Hepatocyte (in vitro differentiated cells): ENCODE results near the gene SYT8. TPM values are rescaled to one million over a fixed set of nuclear protein-coding genes. Genes with fewer than 3 reads are reported as not detected.

ENCODE experiments used
- DNase-seq: peaks from one replicate; pipeline ENCODE4 v3.0.0-alpha.2; 2016; ENCODE audit warnings: low spot score
- H2AFZ ChIP-seq: fragments of 200-600 bp; sonication (generic); 2 replicates; pipeline ENCODE4 v1.6.0; 2016; ENCODE audit warnings: antibody characterized with exemption, mild to moderate bottlenecking
- H3K27ac ChIP-seq: fragments of 200-600 bp; sonication (generic); 2 replicates; pipeline ENCODE4 v1.5.1; 2016; ENCODE audit warnings: mild to moderate bottlenecking
- H3K27me3 ChIP-seq: fragments of 200-600 bp; sonication (generic); 2 replicates; pipeline ENCODE4 v1.6.1; 2016
- H3K36me3 ChIP-seq: fragments of 200-600 bp; sonication (generic); replicated peaks from 2 replicates; pipeline ENCODE4 v1.5.1; 2016; ENCODE audit warnings: low read depth; ENCODE audit not compliant: insufficient read depth
- H3K4me1 ChIP-seq: fragments of 200-600 bp; sonication (generic); 2 replicates; pipeline ENCODE4 v1.5.1; 2016; ENCODE audit warnings: mild to moderate bottlenecking, moderate library complexity; ENCODE audit not compliant: insufficient read depth
- H3K4me2 ChIP-seq: fragments of 200-600 bp; sonication (generic); 2 replicates; pipeline ENCODE4 v1.6.0; 2016
- H3K4me3 ChIP-seq: fragments of 200-600 bp; sonication (generic); 2 replicates; pipeline ENCODE4 v1.5.1; 2016; ENCODE audit warnings: mild to moderate bottlenecking
- H3K79me2 ChIP-seq: fragments of 200-600 bp; sonication (generic); 2 replicates; pipeline ENCODE4 v1.6.0; 2017; ENCODE audit warnings: mild to moderate bottlenecking
- H3K9me2 ChIP-seq: fragments of 200-600 bp; sonication (generic); replicated peaks from 2 replicates; pipeline ENCODE4 v1.6.0; 2017; ENCODE audit warnings: mild to moderate bottlenecking; ENCODE audit not compliant: insufficient read depth
- H3K9me3 ChIP-seq: fragments of 200-600 bp; sonication (generic); 2 replicates; pipeline ENCODE4 v1.5.1; 2016; ENCODE audit warnings: low read depth, mild to moderate bottlenecking
- H4K20me1 ChIP-seq: fragments of 200-600 bp; sonication (generic); 2 replicates; pipeline ENCODE4 v1.6.0; 2016; ENCODE audit warnings: mild to moderate bottlenecking; ENCODE audit not compliant: insufficient read depth, poor library complexity, severe bottlenecking
- EZH2 ChIP-seq: fragments of 200-600 bp; sonication (generic); IDR thresholded peaks from 2 replicates; pipeline ENCODE4 v1.6.1; 2016; ENCODE audit warnings: antibody characterized with exemption, mild to moderate bottlenecking, borderline replicate concordance
- EZH2phosphoT487 ChIP-seq: fragments of 200-600 bp; sonication (generic); IDR thresholded peaks from one replicate; pipeline ENCODE4 v1.6.1; 2018; ENCODE audit warnings: antibody characterized with exemption, mild to moderate bottlenecking, low read depth, moderate library complexity; ENCODE audit not compliant: unreplicated experiment, severe bottlenecking
- WGBS: methylation state at CpG from one replicate; pipeline ENCODE4 v1.1.6; 2016; ENCODE audit warnings: low lambda C conversion rate; ENCODE audit errors: missing lambda C conversion rate; 5-methylcytosine and 5-hydroxymethylcytosine counted together
- polyA plus RNA-seq: library from polyadenylated mRNA; unstranded; fragments of >200 nt; fragmentation: Nextera tagmentation; extraction: Ambion mirVana; gene quantifications from 2 replicates; pipeline ENCODE4 v1.2.1, GENCODE V29; 2016
- total RNA-seq: library from RNA; depleted of rRNA; stranded (reverse); fragments of >200 nt; gene quantifications from 2 replicates; pipeline ENCODE4 v1.2.3, GENCODE V29; 2014
- TF ChIP-seq, protein P1 (sequence below): fragments of 200-600 bp; sonication (generic); IDR thresholded peaks from 2 replicates; pipeline ENCODE4 v1.5.1; 2016; ENCODE audit warnings: antibody characterized with exemption, mild to moderate bottlenecking; ENCODE audit not compliant: poor library complexity

The SYT8 gene
- total and polyA plus RNA-seq, 2 experiments from 2014 or later = 6.3 to 29.2 TPM

DNA sequence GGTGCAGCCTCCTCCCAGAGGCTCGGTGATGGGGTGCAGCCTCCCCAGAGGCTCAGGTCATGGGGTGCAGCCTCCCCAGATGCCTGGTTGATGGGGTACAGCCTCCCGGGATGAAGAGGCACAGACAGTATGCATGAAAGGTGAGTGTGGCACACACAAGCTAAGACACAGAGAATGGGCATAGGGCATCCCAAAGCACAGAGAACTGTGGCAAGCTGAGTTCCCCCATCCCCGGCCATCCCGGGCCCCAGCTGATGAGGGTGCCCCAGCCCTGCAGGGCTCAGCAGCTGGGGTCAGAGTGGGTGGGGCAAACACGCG lies 4.8 kb upstream of the SYT8 start:
- Histone ChIP-seq H3K79me2 (peaks cover 3% of the 10 kb centered on the region), H3K4me2 (peak overlapping the region; percentile 68), H3K9me2 (no peaks in the 10 kb centered on the region), H3K9me3 (no peaks in the 10 kb centered on the region), H4K20me1 (no peaks in the 10 kb centered on the region), H2AFZ (no peak overlapping the region), H3K27me3 (no peaks in the 10 kb centered on the region), H3K4me1 (peaks cover 76% of the 10 kb centered on the region), H3K36me3 (no peaks in the 10 kb centered on the region), H3K4me3 (no peak overlapping the region), H3K27ac (peak overlapping the region; percentile 99)
- DNase-seq = no peak
- TF ChIP-seq EZH2 (no peak), EZH2phosphoT487 (no peak)
- TF ChIP-seq, protein P1, sequence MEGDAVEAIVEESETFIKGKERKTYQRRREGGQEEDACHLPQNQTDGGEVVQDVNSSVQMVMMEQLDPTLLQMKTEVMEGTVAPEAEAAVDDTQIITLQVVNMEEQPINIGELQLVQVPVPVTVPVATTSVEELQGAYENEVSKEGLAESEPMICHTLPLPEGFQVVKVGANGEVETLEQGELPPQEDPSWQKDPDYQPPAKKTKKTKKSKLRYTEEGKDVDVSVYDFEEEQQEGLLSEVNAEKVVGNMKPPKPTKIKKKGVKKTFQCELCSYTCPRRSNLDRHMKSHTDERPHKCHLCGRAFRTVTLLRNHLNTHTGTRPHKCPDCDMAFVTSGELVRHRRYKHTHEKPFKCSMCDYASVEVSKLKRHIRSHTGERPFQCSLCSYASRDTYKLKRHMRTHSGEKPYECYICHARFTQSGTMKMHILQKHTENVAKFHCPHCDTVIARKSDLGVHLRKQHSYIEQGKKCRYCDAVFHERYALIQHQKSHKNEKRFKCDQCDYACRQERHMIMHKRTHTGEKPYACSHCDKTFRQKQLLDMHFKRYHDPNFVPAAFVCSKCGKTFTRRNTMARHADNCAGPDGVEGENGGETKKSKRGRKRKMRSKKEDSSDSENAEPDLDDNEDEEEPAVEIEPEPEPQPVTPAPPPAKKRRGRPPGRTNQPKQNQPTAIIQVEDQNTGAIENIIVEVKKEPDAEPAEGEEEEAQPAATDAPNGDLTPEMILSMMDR = no peak
- 68% methylated on average over 6 of the region's 6 CpGs for WGBS

DNA sequence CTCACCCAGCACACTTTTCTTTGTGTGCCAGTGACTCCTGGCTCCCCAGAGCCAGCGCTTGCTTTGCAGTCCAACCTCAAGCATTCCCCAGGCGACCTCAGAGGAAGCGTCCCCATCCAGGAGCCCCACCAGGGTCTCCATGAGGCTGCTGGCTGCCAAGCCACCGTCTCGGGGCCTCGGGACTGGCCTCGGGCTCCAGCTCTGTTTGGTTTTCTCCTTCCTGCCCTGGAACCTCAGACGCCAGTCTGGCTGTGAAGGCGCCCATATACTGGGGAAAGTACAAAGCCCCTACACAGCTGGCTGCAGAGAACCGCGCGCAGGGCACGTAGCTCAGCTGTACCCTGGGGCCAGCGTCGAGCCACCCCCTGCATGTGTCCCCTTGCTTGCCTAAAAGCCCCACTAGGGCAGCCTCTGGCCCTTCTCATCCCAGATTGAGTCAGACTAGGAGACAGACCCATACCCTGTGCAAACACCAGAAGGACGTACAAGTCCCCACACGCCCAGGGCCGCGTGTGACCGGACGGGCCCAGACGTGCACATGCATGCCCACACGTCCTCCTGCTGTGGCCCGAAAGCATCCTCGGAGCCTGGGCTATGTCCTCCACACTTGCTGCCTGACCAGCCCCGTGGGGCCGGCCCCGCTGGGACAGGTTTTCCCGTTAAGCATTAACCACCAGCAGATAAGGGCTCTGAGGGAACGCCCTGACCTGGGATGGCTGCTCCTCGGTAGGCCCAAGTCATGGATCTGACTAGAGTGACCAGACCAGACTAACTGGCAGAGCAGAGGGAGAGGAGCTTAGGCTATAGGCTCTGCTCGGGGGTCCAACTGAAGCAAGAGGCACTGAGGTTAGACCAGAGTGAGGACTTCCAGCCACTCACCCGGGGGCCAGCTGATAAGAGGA lies 4.2 kb upstream of the SYT8 start:
- Histone ChIP-seq H3K4me1 (peaks cover 79% of the 10 kb centered on the region), H3K36me3 (no peaks in the 10 kb centered on the region), H3K9me2 (no peaks in the 10 kb centered on the region), H4K20me1 (no peaks in the 10 kb centered on the region), H3K4me3 (no peak overlapping the region), H3K4me2 (peak overlapping the region; percentile 68), H3K9me3 (no peaks in the 10 kb centered on the region), H3K79me2 (peaks cover 3% of the 10 kb centered on the region), H3K27ac (peak overlapping the region; percentile 99), H3K27me3 (no peaks in the 10 kb centered on the region), H2AFZ (no peak overlapping the region)
- peak; percentile 90 for DNase-seq
- TF ChIP-seq EZH2phosphoT487 (no peak), EZH2 (no peak)
- TF ChIP-seq, protein P1 = no peak
- 36% methylated on average over 33 of the region's 33 CpGs for whole genome bisulfite sequencing

DNA sequence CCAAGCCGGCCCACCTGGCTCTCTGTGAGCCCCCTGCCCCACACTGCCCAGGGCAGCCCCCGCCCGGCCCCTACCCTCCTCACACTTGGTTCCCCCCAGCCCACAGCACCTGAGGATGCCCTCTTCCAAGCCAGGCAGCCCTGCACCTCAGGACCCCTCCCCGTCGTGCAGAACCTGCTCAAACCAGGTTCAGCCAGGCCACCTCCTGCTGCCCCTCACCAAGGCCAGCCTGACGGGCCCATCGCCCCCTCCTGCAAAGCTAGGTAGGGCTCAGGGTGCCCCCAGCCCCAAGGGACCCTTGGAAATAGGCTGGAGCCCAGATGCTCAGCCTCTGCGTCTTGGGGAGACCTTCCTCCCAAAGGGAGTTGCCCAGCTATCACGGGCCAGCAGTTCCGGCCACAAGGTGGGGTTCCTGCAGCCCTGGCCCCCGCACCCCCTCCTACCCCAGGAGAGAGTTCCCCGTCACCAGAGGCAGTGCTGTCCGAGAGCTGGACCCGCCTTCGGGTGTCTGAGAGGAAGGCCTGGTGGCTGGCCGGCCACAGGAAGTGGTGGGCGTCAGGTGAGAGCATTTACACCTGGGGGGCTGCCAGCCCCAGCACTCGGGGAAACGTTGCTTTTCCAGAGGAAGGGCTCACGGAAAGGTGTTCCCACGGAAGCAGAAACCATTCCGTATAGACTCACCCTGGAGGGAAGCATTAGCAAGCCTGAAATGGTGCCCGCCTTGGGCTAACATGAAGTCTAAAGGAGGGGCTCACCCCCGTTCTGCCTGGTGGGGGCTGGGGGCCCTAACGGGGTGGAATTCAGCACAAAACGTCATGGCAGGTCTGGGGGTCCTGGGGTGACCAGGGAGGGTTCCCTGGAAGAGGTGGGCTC lies 3.2 kb upstream of the SYT8 start:
- no peaks in the 10 kb centered on the region for H3K27me3 ChIP-seq

More for the DNA sequence above, 3.2 kb upstream of the SYT8 start:
- H3K79me2 ChIP-seq = peaks cover 3% of the 10 kb centered on the region
- H3K4me2 ChIP-seq = peak overlapping the region; percentile 68
- 82% methylated on average over 26 of the region's 26 CpGs for WGBS
- peak overlapping the region; percentile 99 for H3K27ac ChIP-seq
- TF ChIP-seq, protein P1 = no peak
- TF ChIP-seq EZH2 (no peak), EZH2phosphoT487 (no peak)
- H4K20me1 ChIP-seq = no peaks in the 10 kb centered on the region
- no peaks in the 10 kb centered on the region for H3K36me3 ChIP-seq
- H3K9me2 ChIP-seq = no peaks in the 10 kb centered on the region
- DNase-seq = no peak
- peaks cover 79% of the 10 kb centered on the region for H3K4me1 ChIP-seq
- H2AFZ ChIP-seq = peak overlapping the region; percentile 53
- no peak overlapping the region for H3K4me3 ChIP-seq
- H3K9me3 ChIP-seq = no peaks in the 10 kb centered on the region
